Measurements from ENCODE around the gene C18orf63. TPM values are rescaled to one million over a fixed set of nuclear protein-coding genes. Genes with fewer than 3 reads are reported as not detected.

The C18orf63 gene
- total and polyA plus RNA-seq, 2 of the 4 experiments (the other 2 are of a cell fraction) = not detected

- Histone ChIP-seq H2AFZ (replicated peaks; ENCODE audit: low read length, poor library complexity) (no peak overlapping the region), H4K91ac (ENCODE audit: insufficient read depth, low read depth, low read length) (no peak overlapping the region), H2AK9ac (replicated peaks; ENCODE audit: low read depth, low read length, poor library complexity) (no peak overlapping the region), H3K9me3 (ENCODE audit: control insufficient read depth, insufficient read depth, low read length) (no peaks in the 10 kb centered on the region), H3K56ac (ENCODE audit: extremely low read depth, insufficient read depth, low read length) (no peak overlapping the region), H3K4ac (ENCODE audit: low read depth, low read length) (no peak overlapping the region), H3K27me3 (ENCODE audit: control insufficient read depth, insufficient read depth, low read length) (no peaks in the 10 kb centered on the region), H2BK20ac (ENCODE audit: low read depth, low read length) (no peak overlapping the region), H3K27ac (ENCODE audit: insufficient read depth, low read length) (no peak overlapping the region), H3K4me3 (ENCODE audit: insufficient read depth, low read depth, low read length) (no peak overlapping the region), H3K4me1 (ENCODE audit: control insufficient read depth, insufficient read depth, low read length) (no peaks in the 10 kb centered on the region), H3K23ac (ENCODE audit: low read depth, low read length) (no peak overlapping the region), H3K9me1 (ENCODE audit: insufficient read depth, low read length) (0 out of 2 replicates have a peak, but pooled peaks cover 3% of the 10 kb centered on the region), H4K8ac (ENCODE audit: low read depth in 2 of 2, low read length in 2 of 2) (no peak overlapping the region), H3K4me2 (ENCODE audit: low read depth, low read length) (no peak overlapping the region), H3K9ac (ENCODE audit: low read depth, low read length) (no peak overlapping the region), H4K20me1 (ENCODE audit: insufficient read depth, low read length) (peaks cover 5% of the 10 kb centered on the region; the same call in 1 of the 2 replicates), H3K14ac (replicated peaks; ENCODE audit: low read depth, low read length) (no peak overlapping the region), H3K79me1 (ENCODE audit: low read depth in 1 of 2, low read length in 2 of 2) (peaks cover 6 to 13% of the 10 kb centered on the region in 2 experiments; a peak in 2 of 4 replicates), H2BK15ac (ENCODE audit: low read depth, low read length) (no peak overlapping the region), H2BK5ac (ENCODE audit: low read depth, low read length, poor library complexity, severe bottlenecking) (no peak overlapping the region), H4K5ac (ENCODE audit: low read depth, low read length) (no peak overlapping the region), H2BK120ac (ENCODE audit: low read depth, low read length) (no peak overlapping the region), H2AK5ac (ENCODE audit: low read depth, low read length) (no peak overlapping the region), H3K36me3 (ENCODE audit: control insufficient read depth, insufficient read depth, low read length) (no peaks in the 10 kb centered on the region), H3K18ac (ENCODE audit: low read depth, low read length) (no peak overlapping the region)
- ATAC-seq (ENCODE audit: low read depth) (no peak), DNase-seq (no peak)
- CTCF ChIA-PET = no interaction called here
- dilution Hi-C loops (cut with HindIII; ENCODE audit: low sequenced_read_pairs, unreplicated experiment) (no loop called here), in situ Hi-C loops (cut with MboI; ENCODE audit: low sequenced_read_pairs) (no loop called here), intact Hi-C loops (cut with micrococcal nuclease) (no loop called here)
- POLR2A ChIA-PET (ENCODE audit: unreplicated experiment) = no interaction called here
- no TSS peak for BruUV-seq (replicated peaks)
- TF ChIP-seq RAD21 (IDR thresholded peaks at IDR 0.05; ENCODE audit: low read length) = no peak
- TF ChIP-seq BHLHE40 (IDR thresholded peaks at IDR 0.05; ENCODE audit: low read depth, low read length) = no peak
- no peak for TF ChIP-seq RCOR1 (IDR thresholded peaks at IDR 0.05; ENCODE audit: insufficient replicate concordance, low read length)
- TF ChIP-seq CEBPB (IDR thresholded peaks at IDR 0.05; ENCODE audit: low read depth, low read length) = no peak
- no peak for TF ChIP-seq ELK1 (IDR thresholded peaks at IDR 0.05; ENCODE audit: borderline replicate concordance, low read depth, low read length)
- TF ChIP-seq USF2 (IDR thresholded peaks at IDR 0.05; ENCODE audit: low read depth, low read length) = no peak
- TF ChIP-seq MXI1 (IDR thresholded peaks at IDR 0.05; ENCODE audit: borderline replicate concordance, low read depth, low read length) = no peak
- no peak for TF ChIP-seq POLR2A (IDR thresholded peaks at IDR 0.05; ENCODE audit: low read depth, low read length)
- TF ChIP-seq MAZ (IDR thresholded peaks at IDR 0.05; ENCODE audit: borderline replicate concordance, low read depth, low read length) = no peak
- no peak for TF ChIP-seq RFX5 (IDR thresholded peaks at IDR 0.05; ENCODE audit: low read depth, low read length)
- no peak for TF ChIP-seq MAFK (IDR thresholded peaks at IDR 0.05; ENCODE audit: low read depth, low read length)
- no peak for TF ChIP-seq SMC3 (IDR thresholded peaks at IDR 0.05; ENCODE audit: low read depth, low read length)
- no peak for TF ChIP-seq CTCF (conservative IDR thresholded peaks at IDR 0.05; ENCODE audit: low read depth, low read length)
- no peak for TF ChIP-seq FOS (IDR thresholded peaks at IDR 0.05; ENCODE audit: low read depth, low read length)
- no peak for TF ChIP-seq NFE2L2 (IDR thresholded peaks at IDR 0.05; ENCODE audit: low read depth, low read length)
- no peak for TF ChIP-seq CHD1 (IDR thresholded peaks at IDR 0.05; ENCODE audit: low read depth, low read length)
- WGBS, 2 experiments (ENCODE audit: extremely low coverage in 2 of 2, insufficient read length in 1 of 2) = 100% methylated on average over 1 of the region's 3 CpGs; no CpG with 5 or more reads in 1 of the 2 experiments
These were observed 42.2 kb upstream of the C18orf63 start for GRCh38 chr18:74273394-74273793.

Data from IMR-90 (cell line).